MCF 10A (cell line): ENCODE data around the gene COG1. TPM values are rescaled to one million over a fixed set of nuclear protein-coding genes. Genes with fewer than 3 reads are reported as not detected.

Source experiments
- BruUV-seq: library from RNA; stranded (reverse); fragments of 400-500 nt; replicated peaks from 2 replicates; lab custom pipeline; 2021; lab: Mats Ljungman, UMichigan
- CTCF ChIA-PET: fragments of 300-600 bp; sonication (Branson Sonifier 250); formaldehyde crosslinking; extraction: SDS; loops from one replicate; lab custom pipeline; 2021; ENCODE audit warnings: antibody characterized with exemption, inconsistent platforms; lab: Yijun Ruan, JAX
- POLR2A ChIA-PET: fragments of 300-600, 350-650 bp; sonication (Branson Sonifier 250); formaldehyde crosslinking; extraction: SDS; loops from one replicate; lab custom pipeline; 2020; ENCODE audit warnings: antibody characterized with exemption, inconsistent platforms; lab: Yijun Ruan, JAX
- DNase-seq: peaks from one replicate; pipeline ENCODE4 v3.0.0-alpha.2; 2018; ENCODE audit not compliant: unreplicated experiment
- H3K27ac Mint-ChIP-seq: one replicate; pipeline ENCODE4 v1.8.0; 2022; ENCODE audit warnings: mild to moderate bottlenecking, low read depth, mixed read lengths; ENCODE audit not compliant: unreplicated experiment
- H3K27me3 Mint-ChIP-seq: one replicate; pipeline ENCODE4 v1.8.0; 2022; ENCODE audit warnings: mixed read lengths; ENCODE audit not compliant: insufficient read depth, unreplicated experiment
- H3K36me3 Mint-ChIP-seq: one replicate; pipeline ENCODE4 v1.8.0; 2022; ENCODE audit warnings: mild to moderate bottlenecking, moderate library complexity, mixed read lengths; ENCODE audit not compliant: insufficient read depth, unreplicated experiment
- H3K4me1 Mint-ChIP-seq: one replicate; pipeline ENCODE4 v1.8.0; 2022; ENCODE audit warnings: mixed read lengths; ENCODE audit not compliant: insufficient read depth, unreplicated experiment
- H3K4me3 Mint-ChIP-seq: one replicate; pipeline ENCODE4 v1.8.0; 2022; ENCODE audit warnings: mild to moderate bottlenecking, moderate library complexity, mixed read lengths; ENCODE audit not compliant: unreplicated experiment
- H3K9me3 Mint-ChIP-seq: one replicate; pipeline ENCODE4 v1.8.0; 2022; ENCODE audit warnings: mixed read lengths; ENCODE audit not compliant: unreplicated experiment
- CTCF ChIP-seq: fragments of 200-600 bp; IDR thresholded peaks from one replicate; pipeline ENCODE4 v1.8.0; 2022; ENCODE audit warnings: antibody characterized with exemption, mild to moderate bottlenecking; ENCODE audit not compliant: unreplicated experiment
- intact Hi-C: fragments of 100-400 bp; cut with micrococcal nuclease; formaldehyde crosslinking; loops from 2 replicates; pipeline ENCODE4 v1.14.1; 2022
- total RNA-seq: library from RNA; stranded (reverse); gene quantifications from 2 replicates; pipeline ENCODE4 v1.2.3, GENCODE V29; 2022

The COG1 gene
- total RNA-seq, 1 experiment from 2014 or later = 42.8 TPM

GRCh38 chr17:73232587-73233373 lies 39.9 kb downstream of the COG1 start:
- H3K36me3 Mint-ChIP-seq = peaks cover 24% of the 10 kb centered on the region
- H3K4me1 Mint-ChIP-seq = peaks cover 28% of the 10 kb centered on the region
- H3K27me3 Mint-ChIP-seq = no peaks in the 10 kb centered on the region
- no peaks in the 10 kb centered on the region for H3K9me3 Mint-ChIP-seq
- ChIA-PET CTCF (interaction anchor here (0.7 to 2.6 kb wide), 10 partner anchors 23 to 765 kb away, joined by 3 to 13 read pairs (median 4); no protein-coding TSS in a partner anchor), POLR2A (interaction anchor here (0.5 to 8.8 kb wide), 23 partner anchors 10 to 1994 kb away, joined by 3 to 148 read pairs (median 4); partner anchors contain the start of genes CDC42EP4 and COG1)
- intact Hi-C loops = loop anchor here (1.0 kb wide), 1 partner anchor 507 kb away; no protein-coding TSS in a partner anchor
- H3K4me3 Mint-ChIP-seq = peak overlapping the region; percentile 97
- peak overlapping the region; percentile 90 for H3K27ac Mint-ChIP-seq
- BruUV-seq = no TSS peak
- DNase-seq = peak; percentile 43
- no peak for TF ChIP-seq CTCF

- CTCF ChIA-PET = interaction anchor here (0.7 to 1.1 kb wide), 3 partner anchors 135 to 509 kb away, joined by 5 to 6 read pairs (median 6); no protein-coding TSS in a partner anchor
- Mint-ChIP-seq H3K4me1 (peaks cover 21% of the 10 kb centered on the region), H3K27ac (no peak overlapping the region), H3K27me3 (no peaks in the 10 kb centered on the region), H3K4me3 (no peak overlapping the region), H3K36me3 (peaks cover 24% of the 10 kb centered on the region), H3K9me3 (no peaks in the 10 kb centered on the region)
- intact Hi-C loops = no loop called here
- DNase-seq = no peak
- POLR2A ChIA-PET = no interaction called here
- no TSS peak for BruUV-seq
- no peak for TF ChIP-seq CTCF
These were observed 41.9 kb downstream of the COG1 start for GRCh38 chr17:73234736-73235135.

- POLR2A ChIA-PET = no interaction called here
- TF ChIP-seq CTCF = no peak
- H3K9me3 Mint-ChIP-seq = no peaks in the 10 kb centered on the region
- no peak for DNase-seq
- no peak overlapping the region for H3K4me3 Mint-ChIP-seq
- BruUV-seq = no TSS peak
- no peak overlapping the region for H3K27ac Mint-ChIP-seq
- H3K4me1 Mint-ChIP-seq = peaks cover 21% of the 10 kb centered on the region
- peaks cover 42% of the 10 kb centered on the region for H3K36me3 Mint-ChIP-seq
- intact Hi-C loops = no loop called here
- no peaks in the 10 kb centered on the region for H3K27me3 Mint-ChIP-seq
- CTCF ChIA-PET = interaction anchor here (0.6 to 2.0 kb wide), 6 partner anchors 18 to 512 kb away, joined by 3 to 10 read pairs (median 3); no protein-coding TSS in a partner anchor
These were observed 44.9 kb downstream of the COG1 start for GRCh38 chr17:73237714-73238113.

GRCh38 chr17:73240561-73240960 lies 47.7 kb downstream of the COG1 start:
- ChIA-PET CTCF (interaction anchor here (0.6 to 1.1 kb wide), 2 partner anchors 51 to 1112 kb away, joined by 3 read pairs; no protein-coding TSS in a partner anchor), POLR2A (no interaction called here)
- DNase-seq = no peak
- H3K9me3 Mint-ChIP-seq = no peaks in the 10 kb centered on the region
- H3K27ac Mint-ChIP-seq = no peak overlapping the region
- H3K4me1 Mint-ChIP-seq = peaks cover 13% of the 10 kb centered on the region
- TF ChIP-seq CTCF = no peak
- intact Hi-C loops = no loop called here
- H3K36me3 Mint-ChIP-seq = peaks cover 65% of the 10 kb centered on the region
- no peaks in the 10 kb centered on the region for H3K27me3 Mint-ChIP-seq
- H3K4me3 Mint-ChIP-seq = no peak overlapping the region
- no TSS peak for BruUV-seq
